ENCODE measurements around the gene CKLF. TPM values are rescaled to one million over a fixed set of nuclear protein-coding genes. Genes with fewer than 3 reads are reported as not detected.
"Not testable (repeated sequence)": the region's sequence is repeated elsewhere in the genome, so short reads cannot be mapped to it uniquely, and the experiment has no call there.

Gene CKLF
- total RNA-seq, 6 experiments from 2014 or later, result 44.7 to 61.4 (median 56.8) TPM

- H3K36me3 Mint-ChIP-seq (ENCODE audit: low read depth), result peaks cover under 1% of the 10 kb centered on the region; the same call in 1 of the 2 replicates
- peaks cover 29% of the 10 kb centered on the region for H3K4me1 Mint-ChIP-seq (ENCODE audit: low read depth)
- H3K27ac Mint-ChIP-seq, result peak overlapping the region; percentile 48
- no peak for TF ChIP-seq CTCF (IDR thresholded peaks at IDR 0.05)
- DNase-seq, result no peak
- H3K9me3 Mint-ChIP-seq, result no peaks in the 10 kb centered on the region
- peak overlapping the region; percentile 76 for H3K4me3 Mint-ChIP-seq
- no peaks in the 10 kb centered on the region; the same call in none of the 2 replicates for H3K27me3 Mint-ChIP-seq (ENCODE audit: insufficient read depth)
Measured at GRCh38 chr16:66605979-66606751, 53.8 kb downstream of the CKLF start.

- no peak overlapping the region for H3K4me3 Mint-ChIP-seq
- peak; percentile 79 for DNase-seq
- TF ChIP-seq CTCF (IDR thresholded peaks at IDR 0.05), result peak; percentile 99
- H3K4me1 Mint-ChIP-seq (ENCODE audit: low read depth), result peaks cover 27% of the 10 kb centered on the region
- peak overlapping the region; percentile 48 for H3K27ac Mint-ChIP-seq
- no peaks in the 10 kb centered on the region; the same call in 1 of the 2 replicates for H3K27me3 Mint-ChIP-seq (ENCODE audit: insufficient read depth)
- H3K9me3 Mint-ChIP-seq, result no peaks in the 10 kb centered on the region
- no peaks in the 10 kb centered on the region for H3K36me3 Mint-ChIP-seq (ENCODE audit: low read depth)
Measured at GRCh38 chr16:66608241-66609138, 56.1 kb downstream of the CKLF start.

GRCh38 chr16:66609139-66609510 is 56.7 kb downstream of the CKLF start:
- Mint-ChIP-seq H3K27me3 (ENCODE audit: insufficient read depth) (no peaks in the 10 kb centered on the region; the same call in 1 of the 2 replicates), H3K27ac (no peak overlapping the region)
- DNase-seq, result no peak

GRCh38 chr16:66610111-66610820 is 57.9 kb downstream of the CKLF start:
- Mint-ChIP-seq H3K27me3 (ENCODE audit: insufficient read depth) (no peaks in the 10 kb centered on the region; the same call in 1 of the 2 replicates), H3K4me3 (no peak overlapping the region), H3K9me3 (no peaks in the 10 kb centered on the region), H3K4me1 (ENCODE audit: low read depth) (peaks cover 20% of the 10 kb centered on the region), H3K27ac (no peak overlapping the region), H3K36me3 (ENCODE audit: low read depth) (0 out of 2 replicates have a peak, but pooled peaks cover 7% of the 10 kb centered on the region)
- DNase-seq, result no peak
- TF ChIP-seq CTCF (IDR thresholded peaks at IDR 0.05), result no peak

More at GRCh38 chr16:66609139-66609510, 56.7 kb downstream of the CKLF start:
- no peaks in the 10 kb centered on the region for H3K36me3 Mint-ChIP-seq (ENCODE audit: low read depth)
- no peaks in the 10 kb centered on the region for H3K9me3 Mint-ChIP-seq
- no peak overlapping the region for H3K4me3 Mint-ChIP-seq
- TF ChIP-seq CTCF (IDR thresholded peaks at IDR 0.05), result no peak
- peaks cover 21% of the 10 kb centered on the region for H3K4me1 Mint-ChIP-seq (ENCODE audit: low read depth)

- H3K4me1 Mint-ChIP-seq (ENCODE audit: low read depth), result peaks cover 17% of the 10 kb centered on the region
- H3K27ac Mint-ChIP-seq; H3K4me3 Mint-ChIP-seq; H3K9me3 Mint-ChIP-seq; H3K27me3 Mint-ChIP-seq (ENCODE audit: insufficient read depth); DNase-seq: not testable (repeated sequence)
- peaks cover 12% of the 10 kb centered on the region; the same call in 1 of the 2 replicates for H3K36me3 Mint-ChIP-seq (ENCODE audit: low read depth)
Measured at GRCh38 chr16:66611911-66612310, 59.5 kb downstream of the CKLF start.
